ENCODE data around the gene RAPGEF2.

GRCh38 chr4:159145318-159145991, 42.6 kb downstream of the RAPGEF2 start:
- TF ChIP-seq CTCF (conservative IDR thresholded peaks at IDR 0.05) (no peak), ZFX (IDR thresholded peaks at IDR 0.05) (no peak)
